Suprapubic skin (tissue), 4 donors: ENCODE measurements around the gene ZDHHC14. TPM values are rescaled to one million over a fixed set of nuclear protein-coding genes. Genes with fewer than 3 reads are reported as not detected.

ENCODE experiments used
- DNase-seq, 2 donors: peaks; one replicate each; pipeline ENCODE4 v3.0.0-alpha.2; 2019; ENCODE audit warnings: low spot score in 2 of 2
- H3K27ac ChIP-seq: fragments of 200-600 bp; sonication (generic); one replicate; pipeline ENCODE4 v1.5.1; 2019
- H3K27me3 ChIP-seq: fragments of 200-600 bp; sonication (generic); one replicate; pipeline ENCODE4 v1.5.1; 2019
- H3K36me3 ChIP-seq: fragments of 200-600 bp; sonication (generic); one replicate; pipeline ENCODE4 v1.5.1; 2019
- H3K4me1 ChIP-seq: fragments of 200-600 bp; sonication (generic); one replicate; pipeline ENCODE4 v1.5.1; 2019
- H3K4me3 ChIP-seq: fragments of 200-600 bp; sonication (generic); one replicate; pipeline ENCODE4 v1.5.1; 2019; ENCODE audit warnings: mild to moderate bottlenecking
- H3K9me3 ChIP-seq: fragments of 200-600 bp; sonication (generic); one replicate; pipeline ENCODE4 v1.5.1; 2019
- CTCF ChIP-seq, 2 donors: fragments of 200-600 bp in 1 of 2; fragments of 450-650 bp in 1 of 2; sonication (generic) in 1 of 2; IDR thresholded peaks; one replicate each; pipeline ENCODE4 v1.5.1; 2016 to 2019; ENCODE audit warnings: antibody characterized with exemption in 2 of 2, mild to moderate bottlenecking in 1 of 2, moderate library complexity in 1 of 2
- EP300 ChIP-seq: sonication (generic); formaldehyde crosslinking; IDR thresholded peaks from one replicate; pipeline ENCODE4 v1.6.1; 2017; ENCODE audit warnings: antibody characterized with exemption
- POLR2A ChIP-seq, 2 donors: fragments of 450-650 bp; IDR thresholded peaks; one replicate each; pipeline ENCODE4 v1.6.1; 2017; ENCODE audit warnings: antibody characterized with exemption in 2 of 2, mild to moderate bottlenecking in 2 of 2, moderate library complexity in 2 of 2
- POLR2AphosphoS5 ChIP-seq, 3 donors: sonication (generic); formaldehyde crosslinking; IDR thresholded peaks; one replicate each; pipeline ENCODE4 v1.6.1; 2017; ENCODE audit warnings: antibody characterized with exemption in 3 of 3
- WGBS: methylation state at CpG from one replicate; pipeline ENCODE4 v1.1.5; 2018; 5-methylcytosine and 5-hydroxymethylcytosine counted together
- total RNA-seq, 4 donors: library from RNA; depleted of rRNA; stranded (reverse); fragments of >200 nt; gene quantifications; one replicate each; pipeline ENCODE4 v1.1.0, GENCODE V29; 2016

Gene ZDHHC14
- total RNA-seq, 4 donors from 2014 or later = 4.3 to 9.9 (median 7.7) TPM

- peaks cover 3% of the 10 kb centered on the region for H3K36me3 ChIP-seq
- no peaks in the 10 kb centered on the region for H3K9me3 ChIP-seq
- 84% methylated on average over 3 of the region's 3 CpGs for WGBS
- TF ChIP-seq EP300 (no peak), POLR2AphosphoS5 (IDR thresholded peaks at IDR 0.05) (no peak), CTCF (IDR thresholded peaks at IDR 0.05) (no peak), POLR2A (IDR thresholded peaks at IDR 0.05) (no peak)
- no peak overlapping the region for H3K27ac ChIP-seq
- no peaks in the 10 kb centered on the region for H3K27me3 ChIP-seq
- no peak for DNase-seq
- H3K4me1 ChIP-seq = no peaks in the 10 kb centered on the region
- H3K4me3 ChIP-seq = no peak overlapping the region
These were observed 280.7 kb downstream of the ZDHHC14 start for GRCh38 chr6:157661652-157662051.

- peaks cover 4% of the 10 kb centered on the region for H3K4me1 ChIP-seq
- H3K4me3 ChIP-seq = no peak overlapping the region
- H3K36me3 ChIP-seq = no peaks in the 10 kb centered on the region
- no peaks in the 10 kb centered on the region for H3K27me3 ChIP-seq
- peak in 1 of 2 donors; percentile 65 for DNase-seq
- TF ChIP-seq POLR2A (IDR thresholded peaks at IDR 0.05) (no peak), EP300 (no peak), POLR2AphosphoS5 (IDR thresholded peaks at IDR 0.05) (no peak), CTCF (IDR thresholded peaks at IDR 0.05) (no peak)
- WGBS = 100% methylated on average over 3 of the region's 5 CpGs
- no peak overlapping the region for H3K27ac ChIP-seq
- H3K9me3 ChIP-seq = no peaks in the 10 kb centered on the region
These were observed 282.3 kb downstream of the ZDHHC14 start for GRCh38 chr6:157663261-157663660.

GRCh38 chr6:157665180-157665579 is 284.2 kb downstream of the ZDHHC14 start:
- WGBS = 90% methylated on average over 3 of the region's 3 CpGs
- no peaks in the 10 kb centered on the region for H3K9me3 ChIP-seq
- no peak for TF ChIP-seq EP300
- TF ChIP-seq POLR2A (IDR thresholded peaks at IDR 0.05) = no peak
- TF ChIP-seq POLR2AphosphoS5 (IDR thresholded peaks at IDR 0.05) = no peak
- no peak for TF ChIP-seq CTCF (IDR thresholded peaks at IDR 0.05)
- no peak for DNase-seq
- H3K27ac ChIP-seq = no peak overlapping the region
- H3K4me3 ChIP-seq = no peak overlapping the region
- H3K27me3 ChIP-seq = no peaks in the 10 kb centered on the region
- no peaks in the 10 kb centered on the region for H3K36me3 ChIP-seq
- H3K4me1 ChIP-seq = peaks cover 16% of the 10 kb centered on the region

- TF ChIP-seq EP300 (no peak), POLR2A (IDR thresholded peaks at IDR 0.05) (no peak), POLR2AphosphoS5 (IDR thresholded peaks at IDR 0.05) (no peak), CTCF (IDR thresholded peaks at IDR 0.05) (no peak)
- Histone ChIP-seq H3K9me3 (no peaks in the 10 kb centered on the region), H3K27me3 (no peaks in the 10 kb centered on the region), H3K4me1 (peaks cover 23% of the 10 kb centered on the region), H3K27ac (no peak overlapping the region), H3K4me3 (no peak overlapping the region), H3K36me3 (no peaks in the 10 kb centered on the region)
- no peak for DNase-seq
- 73% methylated on average over 3 of the region's 3 CpGs for WGBS
These were observed 285.7 kb downstream of the ZDHHC14 start for GRCh38 chr6:157666729-157667128.

- TF ChIP-seq CTCF (IDR thresholded peaks at IDR 0.05) (peak; percentile 66 to 71), POLR2A (IDR thresholded peaks at IDR 0.05) (no peak), EP300 (no peak), POLR2AphosphoS5 (IDR thresholded peaks at IDR 0.05) (no peak)
- Histone ChIP-seq H3K9me3 (no peaks in the 10 kb centered on the region), H3K36me3 (no peaks in the 10 kb centered on the region), H3K4me1 (peaks cover 23% of the 10 kb centered on the region), H3K4me3 (no peak overlapping the region), H3K27me3 (no peaks in the 10 kb centered on the region), H3K27ac (no peak overlapping the region)
- WGBS = 42% methylated on average over 11 of the region's 11 CpGs
- DNase-seq = peak in 1 of 2 donors; percentile 78
These were observed 286.4 kb downstream of the ZDHHC14 start for GRCh38 chr6:157667211-157668008.
